Upper lobe of left lung (tissue), 4 donors: ENCODE results near the gene ZNF567.

Experiments
- EP300 ChIP-seq, 4 donors: sonication (generic); formaldehyde crosslinking; IDR thresholded peaks; one replicate each; pipeline ENCODE4 v1.5.1; 2017; ENCODE audit warnings: antibody characterized with exemption in 4 of 4, control low read depth in 2 of 4
- POLR2A ChIP-seq, 4 donors: fragments of 450-650 bp; IDR thresholded peaks; one replicate each; pipeline ENCODE4 v1.5.1; 2016 to 2017; ENCODE audit warnings: antibody characterized with exemption in 4 of 4, mild to moderate bottlenecking in 2 of 4
- TF ChIP-seq, protein P1 (sequence below), 6 experiments: fragments of 450-650 bp in 4 of 6; fragments of 200-600 bp in 2 of 6; sonication (generic) in 2 of 6; IDR thresholded peaks; one replicate each; pipeline ENCODE4 v1.5.1; 2016 to 2019; ENCODE audit warnings: antibody characterized with exemption in 6 of 6

DNA sequence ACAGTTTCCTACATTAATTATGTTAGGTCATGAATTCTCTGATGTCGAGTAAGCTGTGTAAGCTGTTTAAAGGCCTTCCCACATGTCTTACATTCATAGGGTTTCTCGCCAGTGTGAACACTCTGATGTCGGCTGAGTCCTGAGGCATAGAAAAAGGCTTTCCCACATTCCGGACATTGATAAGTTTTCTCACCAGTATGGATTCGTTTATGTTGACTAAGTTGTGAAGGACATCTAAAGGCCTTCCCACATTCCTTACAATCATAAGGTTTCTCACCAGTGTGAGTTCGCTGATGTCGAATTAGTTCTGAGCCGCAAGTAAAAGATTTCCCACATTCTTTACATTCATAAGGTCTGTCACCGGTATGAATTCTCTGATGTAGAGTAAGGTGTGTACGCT, 60.3 kb downstream of the ZNF567 start:
- TF ChIP-seq, protein P1, sequence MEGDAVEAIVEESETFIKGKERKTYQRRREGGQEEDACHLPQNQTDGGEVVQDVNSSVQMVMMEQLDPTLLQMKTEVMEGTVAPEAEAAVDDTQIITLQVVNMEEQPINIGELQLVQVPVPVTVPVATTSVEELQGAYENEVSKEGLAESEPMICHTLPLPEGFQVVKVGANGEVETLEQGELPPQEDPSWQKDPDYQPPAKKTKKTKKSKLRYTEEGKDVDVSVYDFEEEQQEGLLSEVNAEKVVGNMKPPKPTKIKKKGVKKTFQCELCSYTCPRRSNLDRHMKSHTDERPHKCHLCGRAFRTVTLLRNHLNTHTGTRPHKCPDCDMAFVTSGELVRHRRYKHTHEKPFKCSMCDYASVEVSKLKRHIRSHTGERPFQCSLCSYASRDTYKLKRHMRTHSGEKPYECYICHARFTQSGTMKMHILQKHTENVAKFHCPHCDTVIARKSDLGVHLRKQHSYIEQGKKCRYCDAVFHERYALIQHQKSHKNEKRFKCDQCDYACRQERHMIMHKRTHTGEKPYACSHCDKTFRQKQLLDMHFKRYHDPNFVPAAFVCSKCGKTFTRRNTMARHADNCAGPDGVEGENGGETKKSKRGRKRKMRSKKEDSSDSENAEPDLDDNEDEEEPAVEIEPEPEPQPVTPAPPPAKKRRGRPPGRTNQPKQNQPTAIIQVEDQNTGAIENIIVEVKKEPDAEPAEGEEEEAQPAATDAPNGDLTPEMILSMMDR (IDR thresholded peaks at IDR 0.05) = no peak
- TF ChIP-seq POLR2A (IDR thresholded peaks at IDR 0.05) (no peak), EP300 (IDR thresholded peaks at IDR 0.05) (no peak)
